ENCODE results near the gene TGIF1. TPM values are rescaled to one million over a fixed set of nuclear protein-coding genes. Genes with fewer than 3 reads are reported as not detected.

The TGIF1 gene
- total RNA-seq, 2 experiments from 2014 or later = 35.6 to 39.5 TPM

DNA sequence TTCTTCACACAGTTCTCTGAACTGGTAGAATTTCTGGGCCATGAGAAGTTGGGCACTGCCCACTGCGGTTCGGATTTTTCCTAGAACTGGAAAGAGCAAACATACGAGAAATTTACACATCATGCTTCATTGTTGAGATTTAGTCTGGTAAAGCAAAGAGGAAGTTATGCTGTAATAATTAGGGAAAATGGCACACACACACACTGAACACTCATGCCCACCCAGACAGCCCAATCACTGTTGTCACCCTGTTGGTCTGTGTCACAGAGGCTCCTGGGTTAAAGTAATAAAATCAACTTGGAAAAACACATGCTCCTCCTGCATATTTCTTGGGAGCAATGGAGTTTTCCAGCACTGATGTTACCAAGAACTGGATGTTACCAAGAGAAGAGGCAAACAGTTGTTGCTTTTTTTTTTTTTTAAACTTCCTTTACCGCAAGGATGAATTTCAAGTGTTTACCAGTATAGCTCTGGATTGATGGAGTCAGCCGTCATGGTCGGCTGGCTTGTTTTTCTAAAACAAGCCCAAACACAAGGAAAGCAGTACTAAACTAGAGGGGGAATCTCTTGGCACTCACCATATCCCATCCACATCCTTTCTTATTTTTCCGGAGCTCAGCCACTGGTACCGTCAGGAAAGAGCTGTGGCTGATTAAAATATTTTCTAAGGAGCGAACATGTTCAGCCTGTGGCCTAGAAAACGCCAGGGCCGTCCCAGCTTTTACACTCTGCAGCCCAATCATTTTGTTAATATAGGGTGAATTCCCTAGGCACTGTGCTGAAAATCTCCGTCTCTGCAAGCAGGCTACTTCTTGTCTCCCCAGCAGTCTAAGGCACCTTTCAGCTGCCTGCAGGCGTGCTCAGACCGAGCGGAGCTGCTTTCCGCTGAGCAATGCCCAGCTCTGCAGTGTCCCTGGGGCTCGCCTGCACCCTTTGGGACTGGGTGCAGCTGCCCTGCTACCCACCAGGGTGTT, 58.9 kb downstream of the TGIF1 start:
- H3K4me3 Mint-ChIP-seq = no peak overlapping the region
- no peak for ATAC-seq (ENCODE audit: low read depth)
- H3K27ac Mint-ChIP-seq = no peak overlapping the region
- peaks cover 4% of the 10 kb centered on the region for H3K27me3 Mint-ChIP-seq
- POLR2A ChIA-PET = no interaction called here
- DNase-seq = no peak
- H3K9me3 Mint-ChIP-seq = no peaks in the 10 kb centered on the region
- no peaks in the 10 kb centered on the region for H3K36me3 Mint-ChIP-seq
- H3K4me1 Mint-ChIP-seq = peaks cover 5% of the 10 kb centered on the region

Other genes starting within 250 kb of the TGIF1 start
- gene MYOM1, start 230.2 kb upstream of the TGIF1 start, total RNA-seq = 1 to 10 TPM; 2.7 to 3.3 TPM
- 100 to 1,000 TPM; 843 to 864 TPM for gene MYL12A, start 202.4 kb upstream of the TGIF1 start, total RNA-seq
- gene MYL12B, start 188.0 kb upstream of the TGIF1 start, total RNA-seq = 100 to 1,000 TPM; 354 to 358 TPM

Measured in activated naive CD8-positive, alpha-beta T cell treated with anti-CD3 and anti-CD28 coated beads, Interleukin-2, amount 10 ng/mL, durations not matched to agents 7 days and 5 days (primary cell).